HG02571 (cell line): Measurements from ENCODE around the gene DAPK2.
"Not testable (repeated sequence)": the region's sequence is repeated elsewhere in the genome, so short reads cannot be mapped to it uniquely, and the experiment has no call there.

ENCODE experiments used
- ATAC-seq: cut with Tn5 transposase; IDR thresholded peaks from one replicate; pipeline ENCODE4 v1.9.1; 2021; ENCODE audit warnings: mild to moderate bottlenecking, moderate library complexity; ENCODE audit not compliant: unreplicated experiment

Gene DAPK2

GRCh38 chr15:64058279-64058678 is 12.0 kb upstream of the DAPK2 start:
- ATAC-seq = no peak

- not testable (repeated sequence) for ATAC-seq
Measured at GRCh38 chr15:64053674-64054073, 7.4 kb upstream of the DAPK2 start.

GRCh38 chr15:64052925-64053491 is 6.7 kb upstream of the DAPK2 start:
- no peak for ATAC-seq

- ATAC-seq = no peak
Measured at GRCh38 chr15:64051407-64052259, 5.3 kb upstream of the DAPK2 start.

GRCh38 chr15:64051093-64051402 is 4.8 kb upstream of the DAPK2 start:
- no peak for ATAC-seq

GRCh38 chr15:64050281-64051092 is 4.2 kb upstream of the DAPK2 start:
- ATAC-seq = no peak

GRCh38 chr15:64048781-64049460 is 2.6 kb upstream of the DAPK2 start:
- ATAC-seq = no peak

GRCh38 chr15:64045774-64046420 is 388 bp downstream of the DAPK2 start:
- peak; percentile 20 for ATAC-seq

GRCh38 chr15:64045101-64045435 is 1.2 kb downstream of the DAPK2 start:
- no peak for ATAC-seq

GRCh38 chr15:64044300-64045100 is 1.8 kb downstream of the DAPK2 start:
- peak; percentile 46 for ATAC-seq

- ATAC-seq = no peak
Measured at GRCh38 chr15:64038878-64039610, 7.2 kb downstream of the DAPK2 start.

- ATAC-seq = no peak
Measured at GRCh38 chr15:64037966-64038365, 8.3 kb downstream of the DAPK2 start.

GRCh38 chr15:64037116-64037515 is 9.2 kb downstream of the DAPK2 start:
- no peak for ATAC-seq

- ATAC-seq = no peak
Measured at GRCh38 chr15:64035525-64035924, 10.8 kb downstream of the DAPK2 start.

- ATAC-seq = no peak
Measured at GRCh38 chr15:64034519-64034918, 11.8 kb downstream of the DAPK2 start.

GRCh38 chr15:64032329-64032728 is 14.0 kb downstream of the DAPK2 start:
- ATAC-seq = no peak

- no peak for ATAC-seq
Measured at GRCh38 chr15:64030123-64030522, 16.2 kb downstream of the DAPK2 start.

- ATAC-seq = no peak
Measured at GRCh38 chr15:64029633-64030032, 16.7 kb downstream of the DAPK2 start.

- ATAC-seq = no peak
Measured at GRCh38 chr15:64029110-64029509, 17.2 kb downstream of the DAPK2 start.
